IMR-90 (cell line): ENCODE results near the gene L1CAM. TPM values are rescaled to one million over a fixed set of nuclear protein-coding genes. Genes with fewer than 3 reads are reported as not detected.

Experiments used
- ATAC-seq: fragments of 200-7000 bp; cut with Tn5 transposase; 2 replicates; pipeline ENCODE4 v1.9.1; 2020; ENCODE audit warnings: low read depth, mild to moderate bottlenecking, moderate library complexity
- BruUV-seq: library from RNA; stranded (reverse); fragments of 400-500 nt; replicated peaks from 2 replicates; lab custom pipeline; 2021; lab: Mats Ljungman, UMichigan
- CTCF ChIA-PET: fragments of 300-600 bp; formaldehyde crosslinking; extraction: SDS; loops from one replicate; lab custom pipeline; 2021; ENCODE audit warnings: antibody characterized with exemption; lab: Yijun Ruan, JAX
- POLR2A ChIA-PET: fragments of 300-600 bp; sonication (Branson Sonifier 250); formaldehyde crosslinking; loops from one replicate; lab custom pipeline; 2022; ENCODE audit warnings: antibody characterized with exemption; ENCODE audit not compliant: unreplicated experiment; lab: Charles Lee
- DNase-seq: peaks from one replicate; pipeline ENCODE4 v3.0.0; 2013
- H2AFZ ChIP-seq: replicated peaks from 2 replicates; pipeline ENCODE3; 2013; ENCODE audit warnings: low read length, mild to moderate bottlenecking; ENCODE audit not compliant: poor library complexity
- H2AK5ac ChIP-seq: 2 replicates; pipeline ENCODE4 v1.6.1; 2013; ENCODE audit warnings: low read depth, low read length, inconsistent platforms
- H2AK9ac ChIP-seq: replicated peaks from 2 replicates; pipeline ENCODE3; 2013; ENCODE audit warnings: mild to moderate bottlenecking, low read depth, low read length, moderate library complexity; ENCODE audit not compliant: poor library complexity
- H2BK120ac ChIP-seq: 2 replicates; pipeline ENCODE4 v1.6.1; 2013; ENCODE audit warnings: low read depth, low read length, inconsistent platforms
- H2BK15ac ChIP-seq: 3 replicates; pipeline ENCODE4 v1.6.1; 2013; ENCODE audit warnings: low read depth, low read length, inconsistent platforms
- H2BK20ac ChIP-seq: 2 replicates; pipeline ENCODE4 v1.6.1; 2013; ENCODE audit warnings: low read depth, mild to moderate bottlenecking, inconsistent platforms, low read length, moderate library complexity
- H2BK5ac ChIP-seq: 2 replicates; pipeline ENCODE4 v1.6.1; 2013; ENCODE audit warnings: mild to moderate bottlenecking, low read depth, low read length, inconsistent platforms; ENCODE audit not compliant: poor library complexity, severe bottlenecking
- H3K14ac ChIP-seq: replicated peaks from 2 replicates; pipeline ENCODE4 v1.6.1; 2013; ENCODE audit warnings: low read depth, low read length, inconsistent platforms
- H3K18ac ChIP-seq: 2 replicates; pipeline ENCODE4 v1.6.1; 2013; ENCODE audit warnings: low read depth, low read length, control low read depth
- H3K23ac ChIP-seq: 2 replicates; pipeline ENCODE4 v1.6.1; 2013; ENCODE audit warnings: low read depth, low read length, inconsistent platforms
- H3K27ac ChIP-seq: 2 replicates; pipeline ENCODE4 v1.5.1; 2013; ENCODE audit warnings: mild to moderate bottlenecking, control low read depth, low read length; ENCODE audit not compliant: insufficient read depth
- H3K27me3 ChIP-seq: 2 replicates; pipeline ENCODE4 v1.6.1; 2013; ENCODE audit warnings: low read length; ENCODE audit not compliant: control insufficient read depth, insufficient read depth
- H3K36me3 ChIP-seq: 2 replicates; pipeline ENCODE4 v1.6.1; 2013; ENCODE audit warnings: low read length, mixed read lengths; ENCODE audit not compliant: control insufficient read depth, insufficient read depth
- H3K4ac ChIP-seq: 2 replicates; pipeline ENCODE4 v1.6.1; 2013; ENCODE audit warnings: low read depth, low read length, inconsistent platforms
- H3K4me1 ChIP-seq: 2 replicates; pipeline ENCODE4 v1.6.1; 2013; ENCODE audit warnings: low read length, mixed read lengths; ENCODE audit not compliant: control insufficient read depth, insufficient read depth
- H3K4me2 ChIP-seq: 2 replicates; pipeline ENCODE4 v1.6.1; 2013; ENCODE audit warnings: low read depth, mild to moderate bottlenecking, control low read depth, low read length, moderate library complexity
- H3K4me3 ChIP-seq: 2 replicates; pipeline ENCODE4 v1.5.1; 2013; ENCODE audit warnings: low read depth, mild to moderate bottlenecking, control low read depth, low read length, moderate library complexity; ENCODE audit not compliant: insufficient read depth
- H3K56ac ChIP-seq: 2 replicates; pipeline ENCODE4 v1.6.1; 2013; ENCODE audit warnings: low read length, inconsistent platforms; ENCODE audit not compliant: insufficient read depth; ENCODE audit errors: extremely low read depth
- H3K79me1 ChIP-seq, 2 experiments: 2 replicates each; pipeline ENCODE4 v1.6.1; 2013; ENCODE audit warnings: low read length in 2 of 2, inconsistent platforms in 1 of 2, low read depth in 1 of 2
- H3K9ac ChIP-seq: 2 replicates; pipeline ENCODE4 v1.6.1; 2013; ENCODE audit warnings: low read depth, low read length, control low read depth
- H3K9me1 ChIP-seq: 2 replicates; pipeline ENCODE4 v1.6.1; 2013; ENCODE audit warnings: low read length, inconsistent platforms; ENCODE audit not compliant: insufficient read depth
- H3K9me3 ChIP-seq: 2 replicates; pipeline ENCODE4 v1.6.1; 2013; ENCODE audit warnings: low read length; ENCODE audit not compliant: control insufficient read depth, insufficient read depth
- H4K20me1 ChIP-seq: 2 replicates; pipeline ENCODE4 v1.6.1; 2013; ENCODE audit warnings: low read length, inconsistent platforms; ENCODE audit not compliant: insufficient read depth
- H4K5ac ChIP-seq: 2 replicates; pipeline ENCODE4 v1.6.1; 2013; ENCODE audit warnings: mild to moderate bottlenecking, low read depth, low read length, control low read depth
- H4K8ac ChIP-seq, 2 experiments: 2 replicates each; pipeline ENCODE4 v1.6.1; 2013; ENCODE audit warnings: low read depth in 2 of 2, low read length in 2 of 2, control low read depth in 1 of 2, inconsistent platforms in 1 of 2
- H4K91ac ChIP-seq: 2 replicates; pipeline ENCODE4 v1.6.1; 2013; ENCODE audit warnings: low read depth, low read length, inconsistent platforms; ENCODE audit not compliant: insufficient read depth
- BHLHE40 ChIP-seq: fragments of 150-350 bp; IDR thresholded peaks from 2 replicates; pipeline ENCODE4 v1.6.1; 2016; ENCODE audit warnings: mild to moderate bottlenecking, low read depth, low read length
- CEBPB ChIP-seq: IDR thresholded peaks from 2 replicates; pipeline ENCODE4 v1.6.1; 2012; ENCODE audit warnings: low read depth, low read length, improper control_type of control experiment
- CHD1 ChIP-seq: IDR thresholded peaks from 2 replicates; pipeline ENCODE4 v1.6.1; 2012; ENCODE audit warnings: low read depth, low read length, improper control_type of control experiment
- FOS ChIP-seq: fragments of 150-350 bp; IDR thresholded peaks from 2 replicates; pipeline ENCODE4 v1.6.1; 2016; ENCODE audit warnings: low read depth, low read length
- MAFK ChIP-seq: IDR thresholded peaks from 2 replicates; pipeline ENCODE4 v1.6.1; 2012; ENCODE audit warnings: low read depth, low read length, improper control_type of control experiment
- MAZ ChIP-seq: IDR thresholded peaks from 2 replicates; pipeline ENCODE4 v1.6.1; 2012; ENCODE audit warnings: low read depth, mild to moderate bottlenecking, low read length, improper control_type of control experiment, moderate library complexity, borderline replicate concordance
- MXI1 ChIP-seq: IDR thresholded peaks from 2 replicates; pipeline ENCODE4 v1.6.1; 2012; ENCODE audit warnings: low read depth, mild to moderate bottlenecking, low read length, moderate library complexity, borderline replicate concordance
- NFE2L2 ChIP-seq: fragments of 150-350 bp; IDR thresholded peaks from 2 replicates; pipeline ENCODE4 v1.6.1; 2016; ENCODE audit warnings: low read depth, mild to moderate bottlenecking, low read length
- POLR2A ChIP-seq: IDR thresholded peaks from 2 replicates; pipeline ENCODE4 v1.6.1; 2012; ENCODE audit warnings: mild to moderate bottlenecking, low read depth, low read length
- RAD21 ChIP-seq: IDR thresholded peaks from 2 replicates; pipeline ENCODE4 v1.6.1; 2012; ENCODE audit warnings: low read length, improper control_type of control experiment
- RCOR1 ChIP-seq: IDR thresholded peaks from 2 replicates; pipeline ENCODE4 v1.6.1; 2012; ENCODE audit warnings: mild to moderate bottlenecking, low read length, improper control_type of control experiment; ENCODE audit not compliant: insufficient replicate concordance
- RFX5 ChIP-seq: IDR thresholded peaks from 2 replicates; pipeline ENCODE4 v1.8.0; 2012; ENCODE audit warnings: low read depth, mild to moderate bottlenecking, low read length, moderate library complexity
- SMC3 ChIP-seq: fragments of 150-350 bp; IDR thresholded peaks from 2 replicates; pipeline ENCODE4 v1.6.1; 2016; ENCODE audit warnings: low read depth, mild to moderate bottlenecking, antibody characterized with exemption, low read length, moderate library complexity
- WGBS, 2 experiments: methylation state at CpG; one replicate each; pipeline versions ENCODE4 v1.1.5 to v1.1.7; 2013; ENCODE audit warnings: missing lambda C conversion rate in 2 of 2; ENCODE audit not compliant: insufficient read length in 1 of 2; ENCODE audit errors: extremely low coverage in 2 of 2; 5-methylcytosine and 5-hydroxymethylcytosine counted together
- dilution Hi-C: fragments of 300-500 bp; cut with HindIII; formaldehyde crosslinking; loops from one replicate; pipeline ENCODE4 v1.14.3; 2018; ENCODE audit warnings: low sequenced_read_pairs; ENCODE audit not compliant: unreplicated experiment
- in situ Hi-C: fragments of 300-500 bp; cut with MboI; formaldehyde crosslinking; loops from 3 replicates; pipeline ENCODE4 v1.14.3; 2019; ENCODE audit warnings: low sequenced_read_pairs, inconsistent platforms, mixed read lengths
- intact Hi-C: fragments of 100-400 bp; cut with micrococcal nuclease; formaldehyde crosslinking; loops from 2 replicates; pipeline ENCODE4 v1.10.0; 2022
- polyA plus RNA-seq, 3 experiments: library from polyadenylated mRNA; depleted of rRNA; stranded (reverse); fragments of >200 nt; gene quantifications; 2 replicates each; pipeline ENCODE4 v1.2.3, GENCODE V29; 2012; ENCODE audit warnings: low replicate concordance in 1 of 3
- total RNA-seq: library from RNA; depleted of rRNA; stranded (reverse); fragments of >200 nt; gene quantifications from 2 replicates; pipeline ENCODE4 v1.2.3, GENCODE V29; 2012
- TF ChIP-seq, protein P1 (sequence below): fragments of 150-350 bp; IDR thresholded peaks from 2 replicates; pipeline ENCODE4 v1.6.1; 2016; ENCODE audit warnings: low read depth, mild to moderate bottlenecking, low read length, moderate library complexity, borderline replicate concordance
- TF ChIP-seq, protein P2 (sequence below): conservative IDR thresholded peaks from 2 replicates; pipeline ENCODE4 v1.5.1; 2012; ENCODE audit warnings: mild to moderate bottlenecking, low read depth, low read length, improper control_type of control experiment
- TF ChIP-seq, protein P3 (sequence below): fragments of 150-350 bp; IDR thresholded peaks from 2 replicates; pipeline ENCODE4 v1.6.1; 2017; ENCODE audit warnings: mild to moderate bottlenecking, antibody characterized with exemption, low read length, low read depth

The L1CAM gene
- total and polyA plus RNA-seq, 2 of the 4 experiments (the other 2 are of a cell fraction), result 0.36 to 1.9 TPM

DNA sequence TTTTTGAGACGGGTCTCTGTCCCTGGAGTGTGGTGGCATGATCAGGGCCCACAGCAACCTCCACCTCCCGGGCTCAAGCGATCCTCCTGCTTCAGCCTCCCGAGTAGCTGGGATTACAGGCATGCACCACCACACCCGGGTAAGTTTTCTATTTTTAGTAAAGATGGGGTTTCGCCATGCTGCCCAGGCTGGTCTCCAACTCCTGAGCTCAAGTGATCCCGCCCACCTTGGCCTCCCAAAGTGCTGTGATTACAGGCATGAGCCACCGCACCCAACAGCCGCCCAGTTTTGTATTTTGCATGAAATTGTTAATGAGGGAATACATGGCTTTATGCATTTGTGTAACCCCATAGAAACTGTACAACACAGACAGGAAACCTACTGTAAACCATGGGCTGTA lies 42.9 kb upstream of the L1CAM start:
- no CpG with 5 or more reads among the region's 9 CpGs for WGBS, 2 experiments
- Histone ChIP-seq H3K23ac (no peak overlapping the region), H2BK15ac (no peak overlapping the region), H3K18ac (no peak overlapping the region), H3K9ac (no peak overlapping the region), H3K4me1 (peaks cover 2% of the 10 kb centered on the region), H2AK5ac (no peak overlapping the region), H3K36me3 (peaks cover 23% of the 10 kb centered on the region), H3K79me1 (peaks cover 4 to 11% of the 10 kb centered on the region in 2 experiments; a peak in 2 of 4 replicates), H2BK120ac (no peak overlapping the region), H3K9me3 (no peaks in the 10 kb centered on the region), H4K20me1 (peaks cover 13% of the 10 kb centered on the region), H3K27me3 (no peaks in the 10 kb centered on the region; the same call in 1 of the 2 replicates), H3K4ac (no peak overlapping the region), H4K91ac (no peak overlapping the region), H4K8ac (no peak overlapping the region), H3K4me3 (no peak overlapping the region), H3K9me1 (no peaks in the 10 kb centered on the region; the same call in 1 of the 2 replicates), H2BK5ac (no peak overlapping the region), H2AFZ (no peak overlapping the region), H2BK20ac (no peak overlapping the region), H3K14ac (no peak overlapping the region), H4K5ac (no peak overlapping the region), H3K56ac (no peak overlapping the region), H3K27ac (no peak overlapping the region), H3K4me2 (no peak overlapping the region), H2AK9ac (no peak overlapping the region)
- intact Hi-C loops, result loop anchor here (5.0 kb wide), 1 partner anchor 137 kb away; the partner anchor contains the start of genes IDH3G and SSR4
- ChIA-PET CTCF (no interaction called here), POLR2A (interaction anchor here (0.9 kb wide), 1 partner anchor 135 kb away, joined by 3 read pairs; no protein-coding TSS in a partner anchor)
- DNase-seq (no peak), ATAC-seq (no peak)
- dilution Hi-C loops, result no loop called here
- in situ Hi-C loops, result no loop called here
- no TSS peak for BruUV-seq
- no peak for TF ChIP-seq MAFK
- TF ChIP-seq NFE2L2, result no peak
- no peak for TF ChIP-seq MXI1
- TF ChIP-seq CHD1, result no peak
- TF ChIP-seq BHLHE40, result no peak
- TF ChIP-seq POLR2A, result no peak
- TF ChIP-seq RCOR1, result no peak
- TF ChIP-seq SMC3, result no peak
- no peak for TF ChIP-seq RAD21
- TF ChIP-seq CEBPB, result no peak
- TF ChIP-seq, protein P1, sequence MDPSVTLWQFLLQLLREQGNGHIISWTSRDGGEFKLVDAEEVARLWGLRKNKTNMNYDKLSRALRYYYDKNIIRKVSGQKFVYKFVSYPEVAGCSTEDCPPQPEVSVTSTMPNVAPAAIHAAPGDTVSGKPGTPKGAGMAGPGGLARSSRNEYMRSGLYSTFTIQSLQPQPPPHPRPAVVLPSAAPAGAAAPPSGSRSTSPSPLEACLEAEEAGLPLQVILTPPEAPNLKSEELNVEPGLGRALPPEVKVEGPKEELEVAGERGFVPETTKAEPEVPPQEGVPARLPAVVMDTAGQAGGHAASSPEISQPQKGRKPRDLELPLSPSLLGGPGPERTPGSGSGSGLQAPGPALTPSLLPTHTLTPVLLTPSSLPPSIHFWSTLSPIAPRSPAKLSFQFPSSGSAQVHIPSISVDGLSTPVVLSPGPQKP, result no peak
- TF ChIP-seq RFX5, result no peak
- TF ChIP-seq, protein P2, sequence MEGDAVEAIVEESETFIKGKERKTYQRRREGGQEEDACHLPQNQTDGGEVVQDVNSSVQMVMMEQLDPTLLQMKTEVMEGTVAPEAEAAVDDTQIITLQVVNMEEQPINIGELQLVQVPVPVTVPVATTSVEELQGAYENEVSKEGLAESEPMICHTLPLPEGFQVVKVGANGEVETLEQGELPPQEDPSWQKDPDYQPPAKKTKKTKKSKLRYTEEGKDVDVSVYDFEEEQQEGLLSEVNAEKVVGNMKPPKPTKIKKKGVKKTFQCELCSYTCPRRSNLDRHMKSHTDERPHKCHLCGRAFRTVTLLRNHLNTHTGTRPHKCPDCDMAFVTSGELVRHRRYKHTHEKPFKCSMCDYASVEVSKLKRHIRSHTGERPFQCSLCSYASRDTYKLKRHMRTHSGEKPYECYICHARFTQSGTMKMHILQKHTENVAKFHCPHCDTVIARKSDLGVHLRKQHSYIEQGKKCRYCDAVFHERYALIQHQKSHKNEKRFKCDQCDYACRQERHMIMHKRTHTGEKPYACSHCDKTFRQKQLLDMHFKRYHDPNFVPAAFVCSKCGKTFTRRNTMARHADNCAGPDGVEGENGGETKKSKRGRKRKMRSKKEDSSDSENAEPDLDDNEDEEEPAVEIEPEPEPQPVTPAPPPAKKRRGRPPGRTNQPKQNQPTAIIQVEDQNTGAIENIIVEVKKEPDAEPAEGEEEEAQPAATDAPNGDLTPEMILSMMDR, result no peak
- TF ChIP-seq FOS, result no peak
- TF ChIP-seq MAZ, result no peak
- TF ChIP-seq, protein P3, sequence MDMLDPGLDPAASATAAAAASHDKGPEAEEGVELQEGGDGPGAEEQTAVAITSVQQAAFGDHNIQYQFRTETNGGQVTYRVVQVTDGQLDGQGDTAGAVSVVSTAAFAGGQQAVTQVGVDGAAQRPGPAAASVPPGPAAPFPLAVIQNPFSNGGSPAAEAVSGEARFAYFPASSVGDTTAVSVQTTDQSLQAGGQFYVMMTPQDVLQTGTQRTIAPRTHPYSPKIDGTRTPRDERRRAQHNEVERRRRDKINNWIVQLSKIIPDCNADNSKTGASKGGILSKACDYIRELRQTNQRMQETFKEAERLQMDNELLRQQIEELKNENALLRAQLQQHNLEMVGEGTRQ, result no peak
